NCI-H524 (cell line): ENCODE results near the gene HCFC1R1.

ENCODE experiments used
- DNase-seq, 2 experiments: peaks; one replicate each; lab custom pipeline; 2025; lab: John Stamatoyannopoulos, UW

HCFC1R1 gene

GRCh38 chr16:3035972-3036725 is 12.4 kb upstream of the HCFC1R1 start:
- DNase-seq = no peak

- DNase-seq = no peak
Measured at GRCh38 chr16:3035289-3035971, 11.7 kb upstream of the HCFC1R1 start.

GRCh38 chr16:3032624-3033023 is 8.9 kb upstream of the HCFC1R1 start:
- no peak for DNase-seq

GRCh38 chr16:3030222-3031212 is 6.8 kb upstream of the HCFC1R1 start:
- DNase-seq = no peak

GRCh38 chr16:3029491-3030221 is 5.9 kb upstream of the HCFC1R1 start:
- DNase-seq = no peak

GRCh38 chr16:3028716-3029319 is 5.1 kb upstream of the HCFC1R1 start:
- DNase-seq = peak in 1 of 2 experiments; percentile 59

- peak; percentile 86 to 93 for DNase-seq
Measured at GRCh38 chr16:3027983-3028715, 4.4 kb upstream of the HCFC1R1 start.

GRCh38 chr16:3027489-3027795 is 3.7 kb upstream of the HCFC1R1 start:
- no peak for DNase-seq

GRCh38 chr16:3026609-3027488 is 3.1 kb upstream of the HCFC1R1 start:
- no peak for DNase-seq

GRCh38 chr16:3026003-3026378 is 2.2 kb upstream of the HCFC1R1 start:
- DNase-seq = no peak

- no peak for DNase-seq
Measured at GRCh38 chr16:3025032-3026002, 1.6 kb upstream of the HCFC1R1 start.

- DNase-seq = no peak
Measured at GRCh38 chr16:3023415-3023668, 400 bp downstream of the HCFC1R1 start.

GRCh38 chr16:3022684-3023414 is 893 bp downstream of the HCFC1R1 start:
- no peak for DNase-seq

GRCh38 chr16:3022208-3022683 is 1.5 kb downstream of the HCFC1R1 start:
- no peak for DNase-seq

GRCh38 chr16:3021449-3022207 is 2.1 kb downstream of the HCFC1R1 start:
- DNase-seq = peak; percentile 51 to 75

- peak in 1 of 2 experiments; percentile 70 for DNase-seq
Measured at GRCh38 chr16:3020604-3021448, 2.9 kb downstream of the HCFC1R1 start.
